ENCODE results near the gene VEZT.

DNA sequence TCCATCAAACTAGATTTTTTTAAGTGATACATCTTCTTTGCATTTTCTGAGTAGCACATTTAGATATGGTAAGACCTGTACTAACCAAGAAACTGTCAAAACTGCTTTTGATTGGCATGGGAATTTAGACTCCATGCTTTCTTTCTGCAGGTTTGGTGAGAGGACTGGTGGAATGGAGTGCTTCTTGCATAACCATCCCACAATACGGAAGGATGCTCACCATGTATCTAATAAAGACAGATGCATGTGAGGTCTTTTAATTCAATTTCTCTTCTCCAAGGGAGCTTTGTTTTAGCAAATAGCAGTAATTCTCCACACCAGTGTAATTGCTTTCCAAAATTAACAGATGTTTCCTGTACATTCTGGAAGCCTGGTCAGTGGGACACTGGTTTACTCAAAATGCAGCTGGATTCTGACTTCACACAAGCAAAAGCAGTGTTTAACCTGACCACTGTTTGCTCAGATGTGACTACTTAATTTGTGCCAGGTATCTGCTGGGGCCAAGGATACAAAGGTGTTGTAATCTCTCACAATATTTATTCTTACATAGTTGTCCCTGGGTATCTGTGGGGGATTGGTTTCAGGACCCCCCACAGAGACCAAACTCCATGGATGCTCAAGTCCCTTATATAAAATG is 26.4 kb upstream of the VEZT start:
- TF ChIP-seq, protein P1, sequence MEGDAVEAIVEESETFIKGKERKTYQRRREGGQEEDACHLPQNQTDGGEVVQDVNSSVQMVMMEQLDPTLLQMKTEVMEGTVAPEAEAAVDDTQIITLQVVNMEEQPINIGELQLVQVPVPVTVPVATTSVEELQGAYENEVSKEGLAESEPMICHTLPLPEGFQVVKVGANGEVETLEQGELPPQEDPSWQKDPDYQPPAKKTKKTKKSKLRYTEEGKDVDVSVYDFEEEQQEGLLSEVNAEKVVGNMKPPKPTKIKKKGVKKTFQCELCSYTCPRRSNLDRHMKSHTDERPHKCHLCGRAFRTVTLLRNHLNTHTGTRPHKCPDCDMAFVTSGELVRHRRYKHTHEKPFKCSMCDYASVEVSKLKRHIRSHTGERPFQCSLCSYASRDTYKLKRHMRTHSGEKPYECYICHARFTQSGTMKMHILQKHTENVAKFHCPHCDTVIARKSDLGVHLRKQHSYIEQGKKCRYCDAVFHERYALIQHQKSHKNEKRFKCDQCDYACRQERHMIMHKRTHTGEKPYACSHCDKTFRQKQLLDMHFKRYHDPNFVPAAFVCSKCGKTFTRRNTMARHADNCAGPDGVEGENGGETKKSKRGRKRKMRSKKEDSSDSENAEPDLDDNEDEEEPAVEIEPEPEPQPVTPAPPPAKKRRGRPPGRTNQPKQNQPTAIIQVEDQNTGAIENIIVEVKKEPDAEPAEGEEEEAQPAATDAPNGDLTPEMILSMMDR (IDR thresholded peaks at IDR 0.05 in 2 of 3, conservative IDR thresholded peaks at IDR 0.05 in 1 of 3; ENCODE audit: control insufficient read depth in 2 of 3, extremely low read depth in 1 of 3, insufficient read depth in 1 of 3, low read depth in 3 of 3, low read length in 3 of 3), result no peak
- no peak for TF ChIP-seq SRF (IDR thresholded peaks at IDR 0.05; ENCODE audit: low read depth in 2 of 2, low read length in 2 of 2)
- TF ChIP-seq POLR2A (IDR thresholded peaks at IDR 0.05; ENCODE audit: low read depth, low read length), result no peak
